GM18867 (cell line): Measurements from ENCODE around the gene NHS.

Experiments used
- ATAC-seq: cut with Tn5 transposase; IDR thresholded peaks from one replicate; pipeline ENCODE4 v1.9.1; 2021; ENCODE audit warnings: mild to moderate bottlenecking, moderate library complexity; ENCODE audit not compliant: unreplicated experiment

The NHS gene

GRCh38 chrX:17718649-17719165 is 343.7 kb downstream of the NHS start:
- ATAC-seq, result no peak

GRCh38 chrX:17719711-17720110 is 344.7 kb downstream of the NHS start:
- no peak for ATAC-seq

GRCh38 chrX:17721715-17722114 is 346.7 kb downstream of the NHS start:
- no peak for ATAC-seq

DNA sequence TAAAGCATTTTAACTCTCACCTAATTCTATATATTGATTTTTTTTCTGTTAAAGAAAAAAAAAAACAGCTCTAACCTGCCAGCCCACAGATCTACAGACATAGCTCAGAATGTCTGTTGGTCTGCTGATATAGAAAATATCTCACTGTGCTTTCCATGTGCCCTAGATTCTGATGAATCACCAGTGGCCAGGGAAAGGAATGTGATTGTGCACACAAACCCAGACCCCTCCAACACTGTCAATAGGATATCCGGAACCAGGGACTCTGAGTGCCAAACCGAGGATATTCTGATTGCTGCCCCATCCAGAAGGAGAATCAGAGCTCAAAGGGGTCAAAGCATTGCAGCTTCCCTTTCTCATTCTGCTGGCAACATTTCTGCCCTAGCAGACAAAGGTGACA is 350.2 kb downstream of the NHS start:
- no peak for ATAC-seq

DNA sequence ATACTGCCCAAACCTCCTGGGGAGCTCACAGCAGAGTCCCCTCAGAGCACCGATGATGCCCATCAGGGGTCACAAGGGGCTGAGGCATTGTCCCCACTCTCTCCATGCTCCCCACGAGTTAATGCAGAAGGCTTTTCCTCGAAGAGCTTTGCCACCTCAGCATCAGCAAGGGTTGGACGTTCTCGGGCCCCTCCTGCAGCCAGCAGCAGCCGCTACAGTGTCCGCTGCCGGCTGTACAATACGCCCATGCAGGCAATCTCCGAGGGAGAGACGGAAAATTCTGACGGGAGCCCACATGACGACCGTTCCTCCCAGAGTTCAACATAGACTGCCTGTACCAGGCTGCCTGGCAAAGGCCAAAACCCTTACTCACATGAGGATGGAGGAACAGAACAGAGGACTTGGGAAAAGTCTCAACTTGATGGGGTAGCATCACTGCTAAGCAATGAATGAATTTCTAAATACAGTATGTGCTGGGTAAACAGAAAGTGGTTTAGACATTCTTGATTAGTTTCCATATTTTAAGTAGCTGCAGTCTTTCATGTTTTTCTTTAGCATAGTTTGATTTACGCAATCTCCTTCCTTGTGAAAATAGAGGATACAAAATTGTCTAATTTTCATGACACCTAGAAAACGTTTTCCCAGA is 357.3 kb downstream of the NHS start:
- no peak for ATAC-seq

GRCh38 chrX:17735406-17735805 is 360.4 kb downstream of the NHS start:
- ATAC-seq, result no peak

DNA sequence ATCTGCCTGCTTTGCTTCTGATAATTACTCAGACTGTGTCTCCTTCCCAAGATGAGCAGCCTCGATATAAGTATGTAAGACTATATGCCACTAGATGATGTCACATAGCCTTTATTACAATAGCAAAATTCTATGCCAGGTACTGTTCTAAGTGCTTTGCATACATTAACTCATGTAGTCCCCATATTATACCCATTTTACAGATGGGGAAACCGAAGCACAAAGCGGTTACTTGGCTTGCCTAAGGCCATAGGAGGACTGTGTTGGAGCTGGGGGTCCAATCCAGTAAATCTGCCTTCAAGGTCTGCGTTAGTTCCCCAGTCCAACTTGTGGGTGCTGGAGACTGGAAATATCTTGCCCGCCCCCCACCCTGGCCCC is 361.5 kb downstream of the NHS start:
- ATAC-seq, result no peak

- no peak for ATAC-seq
Measured at GRCh38 chrX:17736856-17737709, 362.1 kb downstream of the NHS start, which contains the start of gene SCML1. Gene SCML1 (plus strand): TSS chrX:17737493. CDS start chrX:17744187, 6,694 bp downstream.

- ATAC-seq, result no peak
Measured at GRCh38 chrX:17737710-17737985, 362.6 kb downstream of the NHS start.

DNA sequence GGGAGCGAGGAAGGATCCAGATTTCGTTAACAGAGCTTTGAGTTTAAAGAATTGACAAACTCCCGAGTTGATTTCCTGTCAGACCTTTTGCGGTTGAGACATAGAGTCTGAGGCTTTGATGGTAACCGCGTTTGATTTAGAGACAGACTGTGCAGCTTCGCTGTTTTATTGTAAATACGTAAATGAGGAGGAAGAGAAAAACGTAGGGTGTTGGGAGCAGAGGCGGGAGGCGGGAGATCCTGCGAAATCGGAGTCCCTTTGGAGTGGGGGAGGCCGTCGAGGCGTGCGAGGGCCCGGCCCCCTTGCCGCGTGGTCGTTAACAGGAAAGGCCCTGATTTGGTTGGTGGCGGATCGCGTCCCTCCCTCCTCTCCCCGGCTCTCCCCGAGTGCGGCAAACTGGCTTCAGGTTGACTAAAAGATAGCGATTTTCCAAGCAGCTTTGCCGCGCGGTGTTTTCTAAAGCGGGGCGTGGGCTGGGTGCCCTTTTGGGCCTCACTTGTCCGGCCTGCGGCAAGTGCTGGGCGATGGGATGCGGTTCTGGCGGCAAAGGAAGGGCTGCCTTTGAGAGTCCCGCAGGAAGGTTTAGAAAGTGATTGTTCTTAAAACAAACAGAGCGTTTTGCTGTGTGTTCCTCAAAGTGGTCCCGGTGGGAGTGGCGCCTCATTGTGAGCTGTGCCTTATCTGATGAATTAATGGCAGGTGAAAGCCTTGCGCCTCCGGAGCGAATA is 363.1 kb downstream of the NHS start:
- no peak for ATAC-seq

DNA sequence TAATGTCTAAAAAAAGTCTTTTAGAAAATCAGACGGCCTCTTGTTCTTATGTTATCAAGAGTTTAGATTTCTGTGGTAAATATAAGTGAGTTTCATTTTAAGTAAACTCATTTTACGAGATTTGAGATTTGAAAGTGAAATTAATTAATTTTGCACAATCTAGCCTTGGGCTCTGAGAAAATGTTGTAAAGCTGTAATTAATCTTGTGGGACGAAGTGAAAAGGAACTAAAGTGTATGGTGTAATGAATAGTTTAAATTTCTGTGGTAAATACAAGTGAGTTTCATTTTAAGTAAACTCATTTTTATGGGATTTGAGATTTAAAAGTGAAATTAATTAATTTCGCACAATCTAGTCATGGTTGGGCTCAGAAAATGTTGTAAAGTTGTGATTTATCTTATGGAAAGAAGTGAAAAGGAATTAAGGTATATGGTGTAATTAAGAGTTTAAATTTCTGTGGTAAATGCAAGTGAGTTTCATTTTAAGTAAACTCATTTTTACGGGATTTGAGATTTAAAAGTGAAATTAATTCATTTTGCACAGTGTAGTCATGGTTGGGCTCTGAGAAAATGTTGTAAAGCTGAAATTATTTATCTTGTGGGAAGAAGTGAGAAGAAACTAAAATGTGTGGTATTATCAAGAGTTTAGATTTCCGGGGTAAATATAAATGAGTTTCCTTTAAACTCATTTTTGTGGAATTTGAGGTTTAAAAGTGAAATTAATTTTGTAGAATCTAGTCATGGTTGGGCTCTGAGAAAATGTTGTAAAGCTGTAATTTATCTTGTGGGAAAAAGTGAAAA is 363.9 kb downstream of the NHS start:
- ATAC-seq, result no peak

- no peak for ATAC-seq
Measured at GRCh38 chrX:17740137-17741122, 365.4 kb downstream of the NHS start.

DNA sequence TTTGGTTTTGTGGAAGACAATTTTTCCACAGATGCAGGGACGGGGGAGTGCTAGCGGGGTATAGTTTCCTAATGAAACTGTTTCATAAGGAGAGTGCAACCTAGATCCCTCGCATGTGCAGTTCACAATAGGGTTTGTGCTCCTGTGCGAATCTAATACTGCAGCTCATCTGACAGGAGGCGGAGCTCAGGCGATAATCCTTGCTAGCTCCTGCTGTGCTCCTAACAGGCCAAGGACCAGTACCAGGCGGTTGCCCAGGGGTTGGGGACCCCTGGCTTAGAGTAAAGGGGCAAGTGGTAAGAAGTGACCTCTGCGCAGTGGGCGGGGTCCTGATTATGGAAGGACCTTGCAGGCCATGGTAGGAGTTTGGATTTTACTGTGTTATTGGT is 366.1 kb downstream of the NHS start:
- no peak for ATAC-seq

GRCh38 chrX:17743913-17744312 is 368.9 kb downstream of the NHS start:
- ATAC-seq, result no peak

- ATAC-seq, result no peak
Measured at GRCh38 chrX:17744896-17745523, 370.0 kb downstream of the NHS start.

DNA sequence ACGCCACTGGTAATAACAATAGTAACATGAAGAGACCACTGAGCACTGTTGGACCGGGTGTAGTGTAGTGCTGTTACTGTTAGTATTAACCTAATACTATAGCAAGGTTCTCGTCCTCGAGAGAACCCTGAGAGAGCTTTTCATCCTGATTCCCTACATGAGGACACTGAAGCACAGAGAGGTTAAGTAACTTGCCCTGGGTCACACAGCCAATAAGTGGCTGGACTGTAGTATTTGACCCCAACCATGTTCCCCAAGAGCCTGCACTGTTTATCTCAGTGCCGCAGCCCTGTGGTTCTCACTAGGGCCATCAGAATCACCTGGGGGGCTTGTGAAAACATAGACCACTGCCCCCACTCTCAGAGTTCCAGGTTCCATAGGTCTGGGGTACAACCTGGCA is 372.7 kb downstream of the NHS start:
- ATAC-seq, result no peak

DNA sequence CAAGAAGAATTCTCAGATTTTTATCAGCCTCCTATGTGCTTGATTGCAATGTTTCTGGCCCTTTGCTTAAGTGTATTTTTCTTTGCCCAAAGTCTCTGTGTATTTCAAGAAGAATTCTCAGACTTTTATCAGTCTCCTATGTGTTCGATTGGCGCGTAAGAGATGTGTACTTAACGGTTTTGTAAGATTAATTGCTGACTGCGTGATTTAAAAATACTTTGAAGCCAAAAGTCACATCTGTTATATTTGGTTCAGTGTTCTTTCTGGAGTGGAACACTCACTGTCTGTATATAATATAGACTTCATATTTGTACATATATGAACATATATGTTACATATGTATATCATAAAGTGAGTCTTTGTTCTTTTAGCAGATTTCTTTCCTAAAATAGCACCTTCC is 373.7 kb downstream of the NHS start:
- no peak for ATAC-seq

DNA sequence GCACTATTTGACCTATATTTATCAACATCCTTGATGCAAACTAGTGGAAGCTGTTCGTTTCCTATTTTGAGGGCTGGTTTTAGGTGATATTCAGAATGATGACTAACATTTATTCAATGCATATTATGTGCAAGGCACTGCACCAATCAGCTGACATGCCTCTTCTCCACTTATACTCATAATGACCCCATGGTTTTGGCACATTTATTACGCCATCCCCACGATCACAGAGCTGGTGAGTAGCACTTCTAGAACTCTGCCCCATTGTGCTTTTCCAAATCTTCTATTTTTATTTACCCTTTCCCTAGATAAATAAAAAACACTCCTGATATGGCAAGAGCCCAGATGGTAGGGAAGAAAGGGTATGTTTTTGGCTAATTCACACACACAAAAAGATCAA is 375.4 kb downstream of the NHS start:
- no peak for ATAC-seq

- peak; percentile 81 for ATAC-seq
Measured at GRCh38 chrX:17758382-17758781, 383.4 kb downstream of the NHS start.
